Measurements from ENCODE around the gene PIK3C2B.

- TF ChIP-seq EZH2 (IDR thresholded peaks at IDR 0.05) (no peak), POLR2AphosphoS5 (IDR thresholded peaks at IDR 0.05; ENCODE audit: borderline replicate concordance, low read depth, low read length) (no peak)
Measured at GRCh38 chr1:204544321-204544720, 49.7 kb upstream of the PIK3C2B start.
